Measurements from ENCODE around the gene POLD3.

DNA sequence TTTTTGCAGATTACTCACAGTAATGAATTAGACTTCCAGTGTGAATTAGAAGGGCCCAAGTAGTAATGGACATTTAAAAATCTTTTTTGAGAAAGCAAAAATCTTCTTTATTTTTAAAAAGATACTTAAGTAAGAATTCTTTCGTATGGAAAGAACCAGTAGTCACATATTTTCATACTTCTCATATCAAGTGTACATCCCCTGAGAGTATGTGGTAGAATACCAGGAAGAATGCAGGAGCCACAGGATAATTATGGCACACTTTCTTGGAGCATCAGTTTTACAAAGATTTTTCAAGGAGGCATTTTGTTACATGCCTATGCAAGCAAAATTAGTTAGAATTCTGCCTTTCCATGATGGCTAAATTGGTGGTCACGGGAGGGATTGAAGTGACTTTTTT is 28.1 kb downstream of the POLD3 start:
- TF ChIP-seq CTCF (IDR thresholded peaks at IDR 0.05), result no peak
- no peak for TF ChIP-seq EP300 (IDR thresholded peaks at IDR 0.05)

Measured in esophagus muscularis mucosa (tissue), 3 donors.